Naive thymus-derived CD8-positive, alpha-beta T cell (primary cell): Measurements from ENCODE around the gene HAP1. TPM values are rescaled to one million over a fixed set of nuclear protein-coding genes. Genes with fewer than 3 reads are reported as not detected.

Experiments used
- ATAC-seq, 2 donors: fragments of 150-1000 bp; cut with Tn5 transposase in 1 of 2; sonication (Bioruptor Pico), chemical (Tn5 transposase) in 1 of 2; 1 replicate in 1 of 2; 2 replicates in 1 of 2; pipeline ENCODE4 v1.10.0; 2021; ENCODE audit warnings: mild to moderate bottlenecking in 2 of 2, moderate library complexity in 2 of 2
- POLR2A ChIA-PET: fragments of 350-600 bp; sonication (Branson Sonifier 250); formaldehyde crosslinking; loops from one replicate; lab custom pipeline; 2021; ENCODE audit warnings: antibody characterized with exemption; lab: Charles Lee
- DNase-seq, 10 donors: peaks; one replicate each; pipeline versions ENCODE4 v3.0.0 to v3.0.0-alpha.2; 2020 to 2022
- H3K27ac Mint-ChIP-seq, 10 donors: one replicate each; pipeline ENCODE4 v1.8.0; 2020 to 2022; ENCODE audit warnings: mild to moderate bottlenecking in 10 of 10, mixed read lengths in 10 of 10, moderate library complexity in 4 of 10, inconsistent platforms in 1 of 10
- H3K27me3 Mint-ChIP-seq, 5 donors: one replicate each; pipeline ENCODE4 v1.8.0; 2021 to 2022; ENCODE audit warnings: mixed read lengths in 5 of 5
- H3K36me3 Mint-ChIP-seq, 3 donors: one replicate each; pipeline ENCODE4 v1.8.0; 2020 to 2022; ENCODE audit warnings: mixed read lengths in 3 of 3, mild to moderate bottlenecking in 2 of 3, inconsistent platforms in 1 of 3
- H3K4me1 Mint-ChIP-seq, 4 donors: one replicate each; pipeline ENCODE4 v1.8.0; 2021 to 2022; ENCODE audit warnings: mixed read lengths in 4 of 4
- H3K4me3 Mint-ChIP-seq, 10 donors: one replicate each; pipeline ENCODE4 v1.8.0; 2020 to 2022; ENCODE audit warnings: mild to moderate bottlenecking in 10 of 10, mixed read lengths in 10 of 10, moderate library complexity in 6 of 10, inconsistent platforms in 1 of 10
- H3K9me3 Mint-ChIP-seq, 9 donors: one replicate each; pipeline ENCODE4 v1.8.0; 2020 to 2022; ENCODE audit warnings: mixed read lengths in 9 of 9, mild to moderate bottlenecking in 3 of 9, inconsistent platforms in 1 of 9, moderate library complexity in 1 of 9
- polyA plus RNA-seq, 3 donors: library from polyadenylated mRNA; unstranded; fragments of 300-500 nt; fragmentation: Illumina TruSeq; gene quantifications; one replicate each; pipeline ENCODE4 v1.2.3, GENCODE V29; 2021
- total RNA-seq, 8 experiments: library from RNA in 2 of 8; stranded (reverse) in 2 of 8; gene quantifications; one replicate each; pipeline ENCODE4 v1.2.3 and lab custom pipeline; 2021 to 2026

Gene HAP1
- total and polyA plus RNA-seq, 5 experiments from 2014 or later = 0.11 TPM; not detected in 4

DNA sequence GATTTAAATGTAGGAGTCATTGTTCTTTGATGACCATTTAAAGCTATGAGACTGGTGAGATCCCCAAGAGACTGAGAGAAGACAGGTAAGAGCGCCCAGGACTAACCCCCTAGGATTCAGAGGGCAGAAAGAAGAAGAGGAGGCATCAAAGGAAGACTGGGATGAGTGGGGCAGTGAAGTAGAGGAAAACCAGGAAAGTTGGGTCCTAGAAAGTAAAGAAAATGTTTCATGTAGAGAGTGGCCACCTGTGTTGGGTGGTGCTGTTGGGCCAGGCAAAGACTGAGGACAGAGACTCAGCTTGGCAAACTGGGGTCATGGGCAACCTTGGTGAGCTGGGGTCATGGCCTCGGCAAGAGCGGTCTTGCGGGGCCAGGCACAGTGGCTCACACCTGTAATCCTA, 1.3 kb upstream of the HAP1 start:
- DNase-seq (no peak), ATAC-seq (no peak)
- H3K4me1 Mint-ChIP-seq = peaks cover 2 to 13% (median 8%) of the 10 kb centered on the region in 4 donors
- H3K27ac Mint-ChIP-seq = peak overlapping the region in 1 of 10 donors; percentile 59
- POLR2A ChIA-PET = interaction anchor here (0.7 kb wide), 1 partner anchor 45 kb away, joined by 3 read pairs; no protein-coding TSS in a partner anchor
- peaks cover 13 to 68% (median 48%) of the 10 kb centered on the region in 5 donors for H3K27me3 Mint-ChIP-seq
- no peaks in the 10 kb centered on the region for H3K36me3 Mint-ChIP-seq
- no peaks in the 10 kb centered on the region for H3K9me3 Mint-ChIP-seq
- H3K4me3 Mint-ChIP-seq = no peak overlapping the region

DNA sequence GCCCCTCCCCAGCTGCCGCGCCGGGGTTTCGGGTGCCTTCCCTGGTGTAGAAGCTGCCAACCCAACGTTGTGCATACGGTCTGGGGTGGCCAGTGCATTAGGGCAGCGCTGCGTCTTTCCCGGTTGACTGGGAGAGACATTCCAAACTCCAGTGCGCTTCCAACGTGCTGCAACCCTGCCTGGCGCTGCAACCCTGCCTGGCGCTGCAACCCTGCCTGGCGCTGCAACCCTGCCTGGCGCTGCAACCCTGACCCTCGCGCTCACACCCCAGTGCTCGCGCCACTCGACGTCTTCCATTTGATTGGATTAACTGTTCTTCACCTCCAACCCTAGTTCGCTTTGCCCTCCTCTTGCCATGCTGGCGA, 488 bp upstream of the HAP1 start:
- peaks cover 13 to 68% (median 52%) of the 10 kb centered on the region in 5 donors for H3K27me3 Mint-ChIP-seq
- no peaks in the 10 kb centered on the region for H3K36me3 Mint-ChIP-seq
- H3K4me1 Mint-ChIP-seq = peaks cover 2 to 13% (median 8%) of the 10 kb centered on the region in 4 donors
- no peaks in the 10 kb centered on the region for H3K9me3 Mint-ChIP-seq
- H3K4me3 Mint-ChIP-seq = peak overlapping the region in 9 of 10 donors; percentile 11 to 57 (median 43)
- POLR2A ChIA-PET = no interaction called here
- DNase-seq (no peak), ATAC-seq (no peak)
- no peak overlapping the region for H3K27ac Mint-ChIP-seq

DNA sequence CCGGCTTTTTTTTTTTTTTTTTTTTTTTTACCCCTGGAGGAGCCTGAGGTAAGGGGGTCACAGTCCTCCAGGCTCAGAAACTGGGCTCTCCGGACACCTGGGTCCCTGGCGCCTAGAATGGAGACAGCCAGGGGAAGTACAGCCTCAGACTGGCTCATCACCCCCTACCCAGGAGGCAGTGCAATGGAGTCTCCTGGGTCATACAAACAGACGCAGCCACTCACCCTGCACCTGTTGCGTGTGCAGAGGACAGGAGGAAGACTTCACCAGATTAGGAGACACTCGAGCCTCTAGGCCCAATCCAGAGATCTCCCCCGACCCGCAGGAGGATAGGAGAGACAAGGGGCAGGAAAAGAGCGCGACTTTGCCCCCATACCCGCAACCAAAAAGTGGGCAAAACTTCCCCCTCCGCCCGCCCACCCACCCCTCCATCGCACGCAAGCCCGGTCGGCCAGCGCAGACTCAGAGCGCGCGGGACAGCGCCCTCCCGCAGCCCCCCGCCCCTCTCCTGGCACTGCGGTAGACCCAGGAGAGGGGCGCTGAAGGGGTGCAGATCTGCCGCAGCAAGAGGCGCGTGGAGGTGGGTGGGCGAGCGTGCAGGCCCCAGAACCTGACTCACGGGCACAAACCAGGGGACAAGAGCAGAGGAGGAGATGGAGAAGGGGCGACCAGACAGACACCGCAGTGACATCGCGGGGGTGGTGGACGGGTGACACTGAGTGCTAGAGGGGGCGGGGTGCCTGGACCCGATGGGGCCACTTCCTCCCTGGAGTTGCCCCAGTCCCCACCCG, 900 bp downstream of the HAP1 start:
- peaks cover 13 to 68% (median 52%) of the 10 kb centered on the region in 5 donors for H3K27me3 Mint-ChIP-seq
- no peaks in the 10 kb centered on the region for H3K36me3 Mint-ChIP-seq
- no peak for ATAC-seq
- H3K4me3 Mint-ChIP-seq = peak overlapping the region in 7 of 10 donors; percentile 34 to 74 (median 44)
- H3K27ac Mint-ChIP-seq = peak overlapping the region in 2 of 10 donors; percentile 66 to 73
- no peak for DNase-seq
- peaks cover 2 to 13% (median 8%) of the 10 kb centered on the region in 4 donors for H3K4me1 Mint-ChIP-seq
- POLR2A ChIA-PET = interaction anchor here (0.6 kb wide), 1 partner anchor 34 kb away, joined by 5 read pairs; no protein-coding TSS in a partner anchor
- no peaks in the 10 kb centered on the region for H3K9me3 Mint-ChIP-seq

DNA sequence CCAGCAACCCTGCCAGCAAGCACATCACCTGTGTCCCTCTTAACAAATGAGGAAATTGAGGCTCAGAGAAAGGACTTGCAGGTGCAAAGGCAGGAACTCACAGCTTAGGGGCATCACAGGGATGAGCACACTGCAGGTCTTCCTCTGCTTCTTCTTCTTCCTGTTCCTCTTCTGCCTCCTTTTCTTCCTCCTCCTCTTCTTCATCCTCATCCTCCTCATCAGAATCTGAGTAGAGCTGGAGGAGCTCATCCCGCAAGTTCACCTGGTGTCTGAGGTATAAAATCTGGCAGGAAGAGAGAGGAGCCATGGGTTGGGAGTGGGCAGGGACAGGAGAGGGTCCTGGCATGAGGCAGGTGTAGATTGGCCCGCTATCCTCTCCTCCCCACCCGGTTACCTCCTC, 2.6 kb downstream of the HAP1 start:
- DNase-seq (no peak), ATAC-seq (no peak)
- no peaks in the 10 kb centered on the region for H3K36me3 Mint-ChIP-seq
- no peaks in the 10 kb centered on the region for H3K9me3 Mint-ChIP-seq
- peak overlapping the region in 1 of 10 donors; percentile 53 for H3K27ac Mint-ChIP-seq
- peaks cover 0 to 13% (median 6%) of the 10 kb centered on the region in 4 donors for H3K4me1 Mint-ChIP-seq
- no peak overlapping the region for H3K4me3 Mint-ChIP-seq
- peaks cover 11 to 71% (median 41%) of the 10 kb centered on the region in 5 donors for H3K27me3 Mint-ChIP-seq
- POLR2A ChIA-PET = interaction anchor here (0.6 kb wide), 1 partner anchor 162 kb away, joined by 6 read pairs; no protein-coding TSS in a partner anchor

DNA sequence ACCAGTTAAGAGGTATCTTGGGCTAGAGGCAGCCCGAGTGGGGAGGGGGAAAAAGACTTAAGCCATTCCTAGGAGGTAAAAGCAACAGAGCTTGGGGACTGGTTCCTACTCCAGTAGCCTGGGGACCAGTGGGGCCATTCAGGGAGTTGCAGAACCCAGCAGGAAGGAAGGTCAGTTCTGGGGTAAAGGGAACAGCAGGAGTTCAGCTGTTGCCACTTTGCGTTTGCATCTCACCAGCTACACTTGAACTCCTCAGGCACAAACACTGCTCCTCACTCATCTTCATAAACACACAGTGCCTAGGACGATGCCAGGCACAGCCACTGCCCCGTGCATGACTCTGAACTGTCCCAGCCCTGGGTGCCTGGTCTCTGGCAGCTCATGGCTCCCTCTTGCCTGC, 4.0 kb downstream of the HAP1 start:
- Mint-ChIP-seq H3K27me3 (peaks cover 8 to 61% (median 33%) of the 10 kb centered on the region in 5 donors), H3K4me1 (peaks cover 0 to 10% (median 5%) of the 10 kb centered on the region in 4 donors), H3K36me3 (no peaks in the 10 kb centered on the region), H3K9me3 (no peaks in the 10 kb centered on the region), H3K27ac (no peak overlapping the region), H3K4me3 (no peak overlapping the region)
- ATAC-seq (no peak), DNase-seq (no peak)
- POLR2A ChIA-PET = no interaction called here

DNA sequence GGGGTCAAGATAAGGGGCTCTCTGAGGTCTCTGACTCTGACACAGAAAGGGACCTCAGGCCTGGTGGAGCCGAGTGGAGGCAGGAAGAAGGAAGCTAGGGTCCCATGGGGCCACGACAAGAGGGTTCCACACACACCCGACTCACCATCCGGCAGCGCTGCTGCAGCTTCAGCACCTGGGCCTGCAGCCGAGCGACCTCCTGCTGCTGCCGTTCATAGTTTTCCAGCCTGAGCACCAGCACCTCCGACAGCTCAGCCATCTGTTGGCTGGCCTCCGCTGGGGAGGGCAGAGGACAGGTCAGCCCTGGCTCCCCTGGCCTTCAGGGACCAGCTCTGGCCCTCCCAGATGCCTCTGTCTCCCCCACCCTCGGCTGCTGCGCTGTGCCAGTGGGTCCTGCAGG, 6.4 kb downstream of the HAP1 start:
- Mint-ChIP-seq H3K27me3 (peaks cover 4 to 52% (median 36%) of the 10 kb centered on the region in 5 donors), H3K9me3 (no peaks in the 10 kb centered on the region), H3K27ac (no peak overlapping the region), H3K36me3 (no peaks in the 10 kb centered on the region), H3K4me1 (peaks cover 0 to 2% (median 0%) of the 10 kb centered on the region in 4 donors), H3K4me3 (no peak overlapping the region)
- no peak for ATAC-seq
- no peak for DNase-seq
- POLR2A ChIA-PET = interaction anchor here (1.0 kb wide), 1 partner anchor 71 kb away, joined by 3 read pairs; no protein-coding TSS in a partner anchor

DNA sequence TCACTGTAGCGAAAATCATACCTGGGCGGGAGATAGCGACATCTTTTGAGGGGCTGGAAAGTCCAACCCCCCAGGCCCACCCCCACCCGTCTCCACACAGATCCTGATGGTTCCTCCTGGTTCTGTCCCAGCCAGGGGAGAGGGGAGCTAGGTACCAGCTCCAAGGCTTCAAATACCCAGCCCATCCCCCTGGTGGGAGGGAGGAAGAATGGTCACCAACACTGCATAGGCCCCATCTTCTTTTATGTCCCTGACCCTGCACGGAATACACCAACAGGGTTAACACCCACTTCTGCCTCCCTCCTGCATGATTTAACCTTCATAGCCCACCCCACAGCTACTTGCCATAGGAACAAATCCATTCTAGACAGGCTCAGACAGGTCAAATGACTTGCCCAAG, 9.3 kb downstream of the HAP1 start:
- Mint-ChIP-seq H3K36me3 (no peaks in the 10 kb centered on the region), H3K9me3 (no peaks in the 10 kb centered on the region), H3K4me1 (no peaks in the 10 kb centered on the region), H3K4me3 (no peak overlapping the region), H3K27me3 (peaks cover 4 to 42% (median 21%) of the 10 kb centered on the region in 5 donors), H3K27ac (peak overlapping the region in 1 of 10 donors; percentile 60)
- no peak for DNase-seq
- no peak for ATAC-seq
- POLR2A ChIA-PET = interaction anchor here (0.6 kb wide), 1 partner anchor 87 kb away, joined by 4 read pairs; no protein-coding TSS in a partner anchor

DNA sequence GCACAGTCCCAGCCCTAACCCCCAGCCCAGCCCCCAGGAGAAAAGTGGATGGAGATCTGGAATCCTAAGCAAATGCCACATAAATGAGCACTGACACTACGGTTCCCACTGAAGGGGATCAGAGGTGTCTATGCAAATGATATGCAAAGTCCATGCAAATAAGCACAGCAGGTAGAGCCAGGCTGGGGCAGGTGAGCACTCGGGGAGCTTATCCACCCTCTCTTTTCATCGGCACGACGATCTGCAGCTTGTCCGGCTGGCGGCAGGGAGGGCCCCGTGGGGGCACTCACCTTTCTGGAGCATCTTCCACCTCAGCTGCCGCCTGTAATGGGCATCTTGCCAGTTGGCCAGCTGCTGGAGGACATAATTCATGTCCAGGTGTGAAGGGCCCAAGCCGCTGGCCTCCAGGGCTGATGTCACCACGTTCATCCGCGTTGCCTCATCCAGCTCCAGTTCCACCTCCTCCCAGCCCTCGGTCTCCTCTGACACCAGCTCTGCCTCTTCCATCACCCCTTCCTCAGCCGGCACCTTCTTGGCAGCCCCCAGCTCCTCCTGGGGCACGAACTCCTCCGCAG, 9.9 kb downstream of the HAP1 start:
- Mint-ChIP-seq H3K9me3 (no peaks in the 10 kb centered on the region), H3K4me1 (no peaks in the 10 kb centered on the region), H3K27me3 (peaks cover 4 to 42% (median 21%) of the 10 kb centered on the region in 5 donors), H3K36me3 (no peaks in the 10 kb centered on the region), H3K4me3 (no peak overlapping the region), H3K27ac (peak overlapping the region in 1 of 10 donors; percentile 60)
- POLR2A ChIA-PET = no interaction called here
- DNase-seq (no peak), ATAC-seq (no peak)

DNA sequence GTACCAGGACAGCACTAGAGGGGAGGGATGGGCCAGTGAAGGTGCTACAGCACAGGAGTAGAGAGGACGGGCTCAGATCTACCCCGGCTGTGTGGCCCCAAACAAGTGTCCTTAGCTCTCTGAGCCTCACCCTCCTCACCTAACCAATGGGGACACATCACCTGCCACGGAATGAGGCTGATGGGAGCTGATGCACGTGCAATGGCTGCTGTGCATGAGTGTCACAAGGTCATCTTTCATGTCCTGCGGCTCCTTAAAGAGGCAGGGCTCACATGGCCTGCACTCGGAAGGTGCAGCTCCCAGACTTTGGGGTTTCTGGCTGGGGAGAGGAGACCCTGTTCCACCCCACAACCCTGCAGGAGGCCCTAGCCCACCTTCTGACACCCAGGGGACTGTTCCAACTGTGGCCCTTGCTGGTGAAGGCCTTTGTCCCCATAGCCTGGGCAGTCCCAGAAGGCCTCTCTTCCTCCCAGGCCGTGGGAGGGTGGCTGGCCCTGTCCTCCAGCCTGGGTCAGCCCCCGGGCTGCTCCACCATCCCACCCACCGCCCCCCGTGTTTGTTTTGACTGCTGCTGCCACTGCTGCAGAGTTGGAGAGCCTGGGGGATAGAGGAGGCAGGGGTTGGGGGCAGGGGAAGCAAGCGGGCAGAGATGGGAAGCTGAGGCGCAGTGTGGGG, 10.5 kb downstream of the HAP1 start:
- no peak overlapping the region for H3K27ac Mint-ChIP-seq

DNA sequence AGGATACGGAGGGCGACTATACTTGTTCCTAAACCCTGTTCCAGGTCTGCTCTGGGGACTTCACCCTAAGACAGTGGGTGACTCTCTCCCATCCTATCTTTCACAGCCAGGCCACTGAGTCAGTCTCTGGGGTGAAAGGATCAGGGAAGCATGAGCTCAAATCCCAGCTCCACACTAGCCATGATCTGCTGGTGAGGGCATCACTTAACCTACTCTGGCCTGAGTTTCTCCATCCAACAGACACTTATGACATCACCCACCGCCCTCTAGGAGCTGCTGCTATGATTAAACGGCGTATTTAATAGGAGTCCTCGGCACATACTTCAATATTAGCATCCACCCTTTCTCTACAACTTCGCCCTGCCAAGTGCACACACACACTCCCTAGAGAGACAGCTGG, 12.2 kb downstream of the HAP1 start:
- POLR2A ChIA-PET = interaction anchor here (0.6 kb wide), 1 partner anchor 86 kb away, joined by 4 read pairs; no protein-coding TSS in a partner anchor
- no peak overlapping the region for H3K4me3 Mint-ChIP-seq
- peaks cover 4 to 33% (median 21%) of the 10 kb centered on the region in 5 donors for H3K27me3 Mint-ChIP-seq
- H3K9me3 Mint-ChIP-seq = no peaks in the 10 kb centered on the region
- H3K36me3 Mint-ChIP-seq = no peaks in the 10 kb centered on the region
- ATAC-seq = no peak
- peaks cover 0 to 10% (median 7%) of the 10 kb centered on the region in 4 donors for H3K4me1 Mint-ChIP-seq
- DNase-seq = no peak
- no peak overlapping the region for H3K27ac Mint-ChIP-seq

More for the DNA sequence above, 10.5 kb downstream of the HAP1 start:
- Mint-ChIP-seq H3K4me1 (no peaks in the 10 kb centered on the region), H3K4me3 (no peak overlapping the region), H3K9me3 (no peaks in the 10 kb centered on the region), H3K27me3 (peaks cover 4 to 42% (median 21%) of the 10 kb centered on the region in 5 donors), H3K36me3 (no peaks in the 10 kb centered on the region)
- POLR2A ChIA-PET = interaction anchor here (0.6 kb wide), 1 partner anchor 12 kb away, joined by 3 read pairs; no protein-coding TSS in a partner anchor
- ATAC-seq (no peak), DNase-seq (no peak)

DNA sequence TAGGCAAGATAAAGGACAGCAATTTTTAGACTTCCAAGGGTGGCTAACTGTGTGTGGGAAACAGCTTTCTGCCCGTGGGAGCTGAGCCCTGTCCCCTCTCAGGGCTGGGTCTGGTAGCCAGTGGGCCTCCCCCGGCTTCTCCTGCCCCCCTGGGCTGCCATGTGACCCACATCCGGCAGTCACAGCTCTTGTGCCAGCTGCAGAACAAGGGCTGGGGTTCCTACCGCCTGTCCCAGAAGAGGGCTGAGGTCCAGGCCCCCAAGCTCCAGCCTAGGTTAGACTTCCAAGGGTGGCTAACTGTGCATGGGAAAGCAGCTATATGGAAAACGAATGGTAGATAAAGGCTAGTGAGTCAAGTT, 16.2 kb downstream of the HAP1 start:
- H3K9me3 Mint-ChIP-seq = no peaks in the 10 kb centered on the region
- H3K4me3 Mint-ChIP-seq = no peak overlapping the region
- H3K36me3 Mint-ChIP-seq = no peaks in the 10 kb centered on the region
- peak in 1 of 2 donors; percentile 31 for ATAC-seq
- no peak for DNase-seq
- POLR2A ChIA-PET = interaction anchor here (1.0 to 1.2 kb wide), 2 partner anchors 29 to 30 kb away, joined by 3 to 4 read pairs; partner anchors contain the start of gene EIF1
- peaks cover 0 to 14% (median 7%) of the 10 kb centered on the region in 4 donors for H3K4me1 Mint-ChIP-seq
- peak overlapping the region in 2 of 10 donors; percentile 28 to 29 for H3K27ac Mint-ChIP-seq
- H3K27me3 Mint-ChIP-seq = peaks cover 5 to 13% (median 7%) of the 10 kb centered on the region in 5 donors
